ACC112 (cell line): Measurements from ENCODE around the gene TBK1.

Experiments
- H2AFZ ChIP-seq: fragments of 200-600 bp; sonication (generic); one replicate; pipeline ENCODE4 v1.6.0; 2017; ENCODE audit warnings: antibody characterized with exemption, low read length; ENCODE audit not compliant: unreplicated experiment
- H3K27ac ChIP-seq: fragments of 200-600 bp; sonication (generic); 2 replicates; pipeline ENCODE4 v1.5.1; 2014; ENCODE audit warnings: low read depth, mild to moderate bottlenecking, antibody characterized with exemption, low read length, moderate library complexity
- H3K27me3 ChIP-seq: fragments of 200-600 bp; sonication (generic); 2 replicates; pipeline ENCODE4 v1.6.1; 2014; ENCODE audit warnings: mild to moderate bottlenecking, antibody characterized with exemption, low read length, moderate library complexity, mixed read lengths; ENCODE audit not compliant: insufficient read depth
- H3K36me3 ChIP-seq: fragments of 200-600 bp; sonication (generic); 2 replicates; pipeline ENCODE4 v1.6.1; 2016; ENCODE audit warnings: mild to moderate bottlenecking, antibody characterized with exemption, low read length, moderate library complexity, mixed read lengths; ENCODE audit not compliant: insufficient read depth
- H3K4me1 ChIP-seq: fragments of 200-600 bp; sonication (generic); one replicate; pipeline ENCODE4 v1.6.1; 2016; ENCODE audit warnings: low read length, mixed read lengths; ENCODE audit not compliant: insufficient read depth, unreplicated experiment, control insufficient read depth
- H3K4me3 ChIP-seq: fragments of 200-600 bp; sonication (generic); 2 replicates; pipeline ENCODE4 v1.5.1; 2014; ENCODE audit warnings: mild to moderate bottlenecking, low read depth, low read length
- H3K79me2 ChIP-seq: fragments of 200-600 bp; sonication (generic); one replicate; pipeline ENCODE4 v1.6.0; 2016; ENCODE audit warnings: low read length; ENCODE audit not compliant: control insufficient read depth, unreplicated experiment, insufficient read depth

Gene TBK1

DNA sequence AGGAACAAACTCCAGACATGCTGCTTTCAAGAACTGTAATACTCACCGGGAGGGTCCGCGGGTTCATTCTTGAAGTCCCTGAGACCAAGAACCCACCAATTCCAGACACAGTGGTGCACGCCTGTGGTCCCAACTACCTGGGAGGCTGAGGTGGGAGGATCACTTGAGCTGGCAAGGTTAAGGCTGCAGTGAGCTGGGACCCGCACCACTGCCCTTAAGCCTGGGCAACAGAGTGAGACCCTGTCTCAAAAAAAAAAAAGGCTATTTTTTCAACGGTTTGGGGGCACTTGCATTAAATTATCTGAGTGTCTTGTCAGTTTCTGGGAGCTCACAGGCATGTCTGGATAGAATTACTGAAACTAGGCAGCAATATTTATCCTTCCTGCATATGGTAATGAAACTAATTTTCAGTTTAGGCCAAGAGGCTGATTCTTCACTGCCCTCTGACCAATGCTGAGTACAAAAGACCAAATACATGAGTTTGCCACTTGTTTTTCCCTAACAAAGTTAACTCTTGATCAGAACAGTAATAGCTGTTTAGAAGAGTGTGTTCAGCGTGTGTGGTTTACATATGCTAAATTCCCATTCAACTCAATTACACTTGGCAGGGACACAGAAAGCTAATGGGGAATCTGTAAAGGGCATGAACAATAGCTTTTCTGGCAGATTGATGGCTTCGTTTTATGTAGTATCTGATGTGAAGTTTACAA lies 92.6 kb downstream of the TBK1 start:
- Histone ChIP-seq H2AFZ (no peak overlapping the region), H3K27me3 (no peaks in the 10 kb centered on the region), H3K79me2 (no peaks in the 10 kb centered on the region), H3K4me1 (peaks cover 3% of the 10 kb centered on the region), H3K4me3 (no peak overlapping the region), H3K36me3 (no peaks in the 10 kb centered on the region), H3K27ac (no peak overlapping the region)

DNA sequence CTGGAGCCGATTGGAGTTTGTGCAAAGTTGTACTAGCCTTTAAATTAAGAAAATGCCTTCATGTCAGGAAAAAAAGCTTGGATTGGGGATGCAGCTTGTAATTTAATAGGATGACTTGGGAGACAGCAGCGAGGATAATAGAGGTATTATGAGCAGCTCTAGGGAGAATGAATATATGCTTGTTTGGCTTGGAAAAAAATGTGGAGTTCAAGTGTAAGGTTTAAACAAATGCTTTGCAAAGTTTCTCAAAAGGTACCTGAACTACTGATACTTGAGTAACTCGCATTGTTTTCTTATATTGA lies 93.1 kb downstream of the TBK1 start:
- Histone ChIP-seq H3K4me1 (peaks cover 3% of the 10 kb centered on the region), H3K4me3 (no peak overlapping the region), H3K27ac (no peak overlapping the region), H3K36me3 (no peaks in the 10 kb centered on the region), H3K79me2 (no peaks in the 10 kb centered on the region), H2AFZ (no peak overlapping the region), H3K27me3 (no peaks in the 10 kb centered on the region)

- Histone ChIP-seq H3K36me3 (no peaks in the 10 kb centered on the region), H2AFZ (no peak overlapping the region), H3K27me3 (no peaks in the 10 kb centered on the region), H3K4me3 (no peak overlapping the region), H3K4me1 (no peaks in the 10 kb centered on the region), H3K27ac (no peak overlapping the region), H3K79me2 (no peaks in the 10 kb centered on the region)
Measured at GRCh38 chr12:64549108-64549507, 97.2 kb downstream of the TBK1 start.

DNA sequence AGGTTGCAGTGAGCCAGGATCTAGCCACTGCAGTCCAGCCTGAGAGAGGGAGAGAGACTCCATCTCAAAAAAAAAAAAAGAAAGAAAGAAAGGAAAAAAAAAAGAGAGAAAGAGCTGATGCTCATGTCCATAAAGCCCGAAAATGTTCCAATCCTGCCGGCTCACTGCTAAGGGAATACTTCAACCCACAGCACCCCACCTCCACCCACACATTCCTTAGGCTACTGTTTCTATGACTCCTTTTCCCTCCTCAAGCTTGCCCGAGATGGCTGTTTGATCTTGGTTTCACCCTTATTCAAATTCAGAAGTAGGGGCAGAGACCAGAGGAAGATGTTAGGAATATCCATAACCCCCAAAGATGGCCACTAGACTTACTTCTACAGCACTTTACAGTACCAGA lies 98.8 kb downstream of the TBK1 start:
- H3K79me2 ChIP-seq = no peaks in the 10 kb centered on the region
- H3K36me3 ChIP-seq = no peaks in the 10 kb centered on the region
- H3K27ac ChIP-seq = no peak overlapping the region
- H3K27me3 ChIP-seq = peaks cover under 1% of the 10 kb centered on the region; the same call in 1 of the 2 replicates
- no peak overlapping the region for H3K4me3 ChIP-seq
- H3K4me1 ChIP-seq = no peaks in the 10 kb centered on the region
- no peak overlapping the region for H2AFZ ChIP-seq

DNA sequence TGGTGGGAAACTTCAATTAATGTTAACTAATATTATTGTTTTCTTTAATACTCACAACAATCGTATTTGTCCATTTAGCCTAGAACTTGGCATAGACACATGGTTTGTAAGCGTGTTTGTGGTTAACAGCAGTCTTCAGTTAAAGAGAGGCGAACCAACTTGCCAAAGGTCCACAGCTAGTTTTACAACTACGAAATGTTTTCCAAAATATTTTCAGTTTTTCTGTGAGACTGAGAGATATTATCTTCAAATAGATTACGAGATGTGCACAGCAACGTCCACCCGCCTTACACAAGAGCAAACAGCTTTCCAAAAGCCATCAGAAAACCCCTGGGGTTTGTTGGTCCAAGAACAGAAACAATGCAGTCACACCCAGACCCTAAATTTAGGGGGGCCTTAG lies 99.8 kb downstream of the TBK1 start:
- no peaks in the 10 kb centered on the region for H3K4me1 ChIP-seq
- no peak overlapping the region for H2AFZ ChIP-seq
- no peaks in the 10 kb centered on the region for H3K79me2 ChIP-seq
- no peaks in the 10 kb centered on the region for H3K36me3 ChIP-seq
- H3K27ac ChIP-seq = no peak overlapping the region
- H3K4me3 ChIP-seq = no peak overlapping the region
- peaks cover 3% of the 10 kb centered on the region; the same call in 1 of the 2 replicates for H3K27me3 ChIP-seq
